ENCODE measurements around the gene DPEP1.
"Not testable (repeated sequence)": the region's sequence is repeated elsewhere in the genome, so short reads cannot be mapped to it uniquely, and the experiment has no call there.

Gene DPEP1

GRCh38 chr16:89618109-89618998 is 4.9 kb downstream of the DPEP1 start:
- no peak for DNase-seq (ENCODE audit: low read depth in 4 of 4, low spot score in 1 of 4)

GRCh38 chr16:89619840-89620239 is 6.4 kb downstream of the DPEP1 start:
- no peak for DNase-seq (ENCODE audit: low read depth in 4 of 4, low spot score in 1 of 4)

- DNase-seq (ENCODE audit: low read depth in 4 of 4, low spot score in 1 of 4): no peak
Measured at GRCh38 chr16:89620406-89620841, 7.0 kb downstream of the DPEP1 start.

- no peak for DNase-seq (ENCODE audit: low read depth in 4 of 4, low spot score in 1 of 4)
Measured at GRCh38 chr16:89621136-89621697, 7.8 kb downstream of the DPEP1 start.

GRCh38 chr16:89621698-89622409 is 8.4 kb downstream of the DPEP1 start:
- DNase-seq (ENCODE audit: low read depth in 4 of 4, low spot score in 1 of 4): no peak

- DNase-seq (ENCODE audit: low read depth in 4 of 4, low spot score in 1 of 4): no peak
Measured at GRCh38 chr16:89623511-89624261, 10.2 kb downstream of the DPEP1 start.

- DNase-seq (ENCODE audit: low read depth in 4 of 4, low spot score in 1 of 4): no peak
Measured at GRCh38 chr16:89624777-89625761, 11.6 kb downstream of the DPEP1 start.

- no peak for DNase-seq (ENCODE audit: low read depth in 4 of 4, low spot score in 1 of 4)
Measured at GRCh38 chr16:89629827-89630610, 16.6 kb downstream of the DPEP1 start.

GRCh38 chr16:89633064-89633631 is 19.7 kb downstream of the DPEP1 start:
- no peak for DNase-seq (ENCODE audit: low read depth in 4 of 4, low spot score in 1 of 4)

- not testable (repeated sequence) for DNase-seq (ENCODE audit: low read depth in 4 of 4, low spot score in 1 of 4)
Measured at GRCh38 chr16:89634463-89635385, 21.3 kb downstream of the DPEP1 start.

- no peak for DNase-seq (ENCODE audit: low read depth in 4 of 4, low spot score in 1 of 4)
Measured at GRCh38 chr16:89636663-89637062, 23.2 kb downstream of the DPEP1 start.

GRCh38 chr16:89637379-89637778 is 23.9 kb downstream of the DPEP1 start:
- DNase-seq (ENCODE audit: low read depth in 4 of 4, low spot score in 1 of 4): no peak

- no peak for DNase-seq (ENCODE audit: low read depth in 4 of 4, low spot score in 1 of 4)
Measured at GRCh38 chr16:89638455-89638854, 25.0 kb downstream of the DPEP1 start.

- DNase-seq (ENCODE audit: low read depth in 4 of 4, low spot score in 1 of 4): no peak
Measured at GRCh38 chr16:89639385-89639784, 25.9 kb downstream of the DPEP1 start.

- DNase-seq (ENCODE audit: low read depth in 4 of 4, low spot score in 1 of 4): no peak
Measured at GRCh38 chr16:89641458-89642119, 28.1 kb downstream of the DPEP1 start.

GRCh38 chr16:89642574-89642973 is 29.1 kb downstream of the DPEP1 start:
- no peak for DNase-seq (ENCODE audit: low read depth in 4 of 4, low spot score in 1 of 4)

- DNase-seq (ENCODE audit: low read depth in 4 of 4, low spot score in 1 of 4): no peak
Measured at GRCh38 chr16:89643769-89644300, 30.4 kb downstream of the DPEP1 start.
